Pancreas (tissue), 10 donors: ENCODE measurements around the gene TTC38. TPM values are rescaled to one million over a fixed set of nuclear protein-coding genes. Genes with fewer than 3 reads are reported as not detected.

Source experiments
- ATAC-seq, 4 donors: fragments of 200-7000 bp; cut with Tn5 transposase; one replicate each; pipeline versions ENCODE4 v1.8.0 to v1.9.1; 2020; ENCODE audit warnings: mild to moderate bottlenecking in 4 of 4, moderate library complexity in 4 of 4
- DNase-seq, 6 donors: peaks; one replicate each; pipeline ENCODE4 v3.0.0-alpha.2; 2020
- FAIRE-seq: peaks from 2 replicates; lab custom pipeline; 2012; peaks lifted over from hg19 to GRCh38; lab: Jason Lieb, UNC
- H3K27ac ChIP-seq, 4 donors: fragments of 200-600 bp; sonication (generic); 1 replicate in 3 of 4; 2 replicates in 1 of 4; pipeline versions ENCODE4 v1.5.0 to v1.8.0; 2020
- H3K27me3 ChIP-seq, 4 donors: fragments of 200-600 bp; one replicate each; pipeline ENCODE4 v1.8.0; 2021
- H3K36me3 ChIP-seq, 3 donors: fragments of 200-600 bp; sonication (generic) in 1 of 3; one replicate each; pipeline versions ENCODE4 v1.5.0 to v1.8.0; 2020 to 2021
- H3K4me1 ChIP-seq, 3 donors: fragments of 200-600 bp; one replicate each; pipeline ENCODE4 v1.8.0; 2021
- H3K4me3 ChIP-seq, 4 donors: fragments of 200-600 bp; sonication (generic) in 2 of 4; one replicate each; pipeline versions ENCODE4 v1.5.0 to v1.8.0; 2020 to 2021
- H3K9me3 ChIP-seq, 4 donors: fragments of 200-600 bp; one replicate each; pipeline ENCODE4 v1.8.0; 2021
- CTCF ChIP-seq, 4 donors: fragments of 200-600 bp; sonication (generic) in 3 of 4; IDR thresholded peaks; one replicate each; pipeline versions ENCODE4 v1.5.0 to v1.8.0; 2021; ENCODE audit warnings: antibody characterized with exemption in 4 of 4
- WGBS, 2 donors: extraction: QIAGEN DNeasy Blood & Tissue Kit; methylation state at CpG; one replicate each; pipeline ENCODE4 v1.1.7; 2013; 5-methylcytosine and 5-hydroxymethylcytosine counted together
- intact Hi-C, 3 donors: fragments of 100-400 bp; cut with DNase I; formaldehyde crosslinking; loops; one replicate each; pipeline versions ENCODE4 v1.11.1 to v1.14.2; 2022
- polyA plus RNA-seq, 2 donors: library from polyadenylated mRNA; stranded (reverse); fragments of 200-250 nt; gene quantifications; one replicate each; pipeline ENCODE4 v1.2.3, GENCODE V29; 2013
- total RNA-seq, 6 donors: library from RNA; stranded (reverse); fragmentation: NEBNext Ultra II Directional in 4 of 6; extraction: Animal tissue kit (Norgen Biotek cat#: 25700) in 4 of 6; gene quantifications; one replicate each; pipeline versions ENCODE4 v1.2.1 to v1.2.4, GENCODE V29; 2021 to 2023
- donor health status: healthy with polysubstance abuse.
- donor health status: DM: no; HTN: no; CAD: no; lungs with moderate emphysema.
- donor health status: DM: no; HTN: no; CAD: no.
- donor health status: control.
- donor health status: control.
- donor health status: Bipolar disorder and iron deficiency.
- donor health status: DM: yes; HTN: yes; CAD: no.
- donor health status: DM: no; HTN: no; CAD: no.
- donor health status: DM: no; HTN: no; CAD: no.
- donor health status: DM: yes; HTN: yes; CAD: no.

Gene TTC38
- total RNA-seq: 10 to 100 TPM; 18.6 to 28.1 (median 21.1) TPM
- polyA plus RNA-seq: 10 to 100 TPM; 28.2 to 32.8 TPM

- peak; percentile 95 to 98 (median 96) for ATAC-seq
- H3K27me3 ChIP-seq: no peaks in the 10 kb centered on the region
- DNase-seq: peak; percentile 94 to 97 (median 96)
- peak within 1 kb of the TSS; percentile 62 to 90 (median 80) for H3K27ac ChIP-seq
- TF ChIP-seq CTCF (IDR thresholded peaks at IDR 0.05): no peak
- no peaks in the 10 kb centered on the region for H3K9me3 ChIP-seq
- WGBS, 2 donors: 0 to 1% methylated on average over 71 to 74 of the region's 74 CpGs
- H3K4me1 ChIP-seq: peaks cover 8 to 20% (median 9%) of the 10 kb centered on the region in 3 donors
- H3K4me3 ChIP-seq: peak within 1 kb of the TSS; percentile 54 to 85 (median 80)
- peaks cover 0 to 1% (median 0%) of the 10 kb centered on the region in 3 donors for H3K36me3 ChIP-seq
- intact Hi-C loops: no loop called here
- no peak for FAIRE-seq
These were observed at the start of gene TTC38 for GRCh38 chr22:46267431-46268279. Gene TTC38 (plus strand): TSS chr22:46268008. CDS start chr22:46268040, 32 bp downstream.

- H3K36me3 ChIP-seq: peaks cover 0 to 51% (median 5%) of the 10 kb centered on the region in 3 donors
These were observed 48.2 kb upstream of the TTC38 start for GRCh38 chr22:46219636-46220035.

GRCh38 chr22:46220921-46221320, 46.9 kb upstream of the TTC38 start:
- Histone ChIP-seq H3K9me3 (no peaks in the 10 kb centered on the region), H3K36me3 (peaks cover 0 to 44% (median 5%) of the 10 kb centered on the region in 3 donors), H3K4me1 (no peaks in the 10 kb centered on the region), H3K27ac (no peak overlapping the region), H3K27me3 (no peaks in the 10 kb centered on the region), H3K4me3 (no peak overlapping the region)
- intact Hi-C loops: no loop called here
- no peak for FAIRE-seq
- DNase-seq: no peak
- whole genome bisulfite sequencing, 2 donors: 96 to 97% methylated on average over 5 of the region's 5 CpGs
- no peak for ATAC-seq
- no peak for TF ChIP-seq CTCF (IDR thresholded peaks at IDR 0.05)

More at GRCh38 chr22:46219636-46220035, 48.2 kb upstream of the TTC38 start:
- TF ChIP-seq CTCF (IDR thresholded peaks at IDR 0.05): no peak
- Histone ChIP-seq H3K27ac (no peak overlapping the region), H3K9me3 (no peaks in the 10 kb centered on the region), H3K4me3 (no peak overlapping the region), H3K27me3 (no peaks in the 10 kb centered on the region), H3K4me1 (no peaks in the 10 kb centered on the region)
- FAIRE-seq (no peak), DNase-seq (no peak), ATAC-seq (peak in 1 of 4 donors; percentile 24)
- WGBS, 2 donors: 75 to 76% methylated on average over 10 of the region's 10 CpGs
- intact Hi-C loops: no loop called here

- DNase-seq: no peak
These were observed 43.5 kb upstream of the TTC38 start for GRCh38 chr22:46224044-46224897.

More at GRCh38 chr22:46224044-46224897, 43.5 kb upstream of the TTC38 start:
- Histone ChIP-seq H3K4me3 (no peak overlapping the region), H3K9me3 (no peaks in the 10 kb centered on the region), H3K36me3 (peaks cover 0 to 24% (median 5%) of the 10 kb centered on the region in 3 donors), H3K27ac (no peak overlapping the region), H3K4me1 (no peaks in the 10 kb centered on the region), H3K27me3 (no peaks in the 10 kb centered on the region)
- ATAC-seq (peak in 1 of 4 donors; percentile 11), FAIRE-seq (no peak)
- intact Hi-C loops: no loop called here
- 91 to 92% methylated on average over 23 of the region's 23 CpGs for WGBS, 2 donors
- no peak for TF ChIP-seq CTCF (IDR thresholded peaks at IDR 0.05)
